NCI-H1105 treated with DMSO at 0.1 percent for 48 hours (cell line): ENCODE data around the gene EFEMP1.
"Not testable (repeated sequence)": the region's sequence is repeated elsewhere in the genome, so short reads cannot be mapped to it uniquely, and the experiment has no call there.

Experiments used
- DNase-seq: peaks from one replicate; lab custom pipeline; 2025; lab: John Stamatoyannopoulos, UW

EFEMP1 gene

GRCh38 chr2:55865096-55865835, 58.3 kb downstream of the EFEMP1 start:
- no peak for DNase-seq

GRCh38 chr2:55864351-55865084, 59.1 kb downstream of the EFEMP1 start:
- DNase-seq = no peak

- DNase-seq = no peak
Observed at GRCh38 chr2:55862673-55863390, 60.8 kb downstream of the EFEMP1 start.

GRCh38 chr2:55862246-55862645, 61.3 kb downstream of the EFEMP1 start:
- no peak for DNase-seq

GRCh38 chr2:55861733-55862132, 61.8 kb downstream of the EFEMP1 start:
- DNase-seq = no peak

GRCh38 chr2:55860832-55861231, 62.8 kb downstream of the EFEMP1 start:
- no peak for DNase-seq

GRCh38 chr2:55859875-55860274, 63.7 kb downstream of the EFEMP1 start:
- DNase-seq = no peak

GRCh38 chr2:55857766-55858165, 65.8 kb downstream of the EFEMP1 start:
- DNase-seq = no peak

GRCh38 chr2:55856936-55857335, 66.6 kb downstream of the EFEMP1 start:
- no peak for DNase-seq

- DNase-seq = no peak
Observed at GRCh38 chr2:55848096-55848495, 75.5 kb downstream of the EFEMP1 start.

- DNase-seq = no peak
Observed at GRCh38 chr2:55846426-55846825, 77.2 kb downstream of the EFEMP1 start.

- no peak for DNase-seq
Observed at GRCh38 chr2:55844986-55845385, 78.6 kb downstream of the EFEMP1 start.

- no peak for DNase-seq
Observed at GRCh38 chr2:55843994-55844345, 79.6 kb downstream of the EFEMP1 start.

- DNase-seq = peak; percentile 30
Observed at GRCh38 chr2:55843096-55843993, 80.2 kb downstream of the EFEMP1 start.

GRCh38 chr2:55842046-55842445, 81.5 kb downstream of the EFEMP1 start:
- no peak for DNase-seq

- DNase-seq = no peak
Observed at GRCh38 chr2:55840460-55840859, 83.1 kb downstream of the EFEMP1 start.

- DNase-seq = peak; percentile 96
Observed at GRCh38 chr2:55839182-55839819, 84.3 kb downstream of the EFEMP1 start.

- peak; percentile 61 for DNase-seq
Observed at GRCh38 chr2:55838653-55839052, 84.9 kb downstream of the EFEMP1 start.

GRCh38 chr2:55838117-55838516, 85.5 kb downstream of the EFEMP1 start:
- not testable (repeated sequence) for DNase-seq

- no peak for DNase-seq
Observed at GRCh38 chr2:55837073-55837472, 86.5 kb downstream of the EFEMP1 start.

GRCh38 chr2:55831671-55832410, 91.7 kb downstream of the EFEMP1 start:
- not testable (repeated sequence) for DNase-seq
